Psoas muscle (tissue), 8 donors: ENCODE results near the gene ZNF580. TPM values are rescaled to one million over a fixed set of nuclear protein-coding genes. Genes with fewer than 3 reads are reported as not detected.

ENCODE experiments used
- ATAC-seq, 4 donors: fragments of 200-7000 bp; cut with Tn5 transposase; one replicate each; pipeline ENCODE4 v1.9.1; 2020; ENCODE audit warnings: moderate library complexity in 3 of 4, mild to moderate bottlenecking in 2 of 4
- DNase-seq, 2 donors: peaks; one replicate each; pipeline ENCODE4 v3.0.0-alpha.2; 2020
- H3K27ac ChIP-seq: fragments of 200-600 bp; one replicate; pipeline ENCODE4 v1.8.0; 2022
- H3K27me3 ChIP-seq, 3 donors: fragments of 200-600 bp in 1 of 3; one replicate each; pipeline versions ENCODE4 v1.6.1 to v1.8.0; 2013 to 2022; ENCODE audit warnings: low read length in 2 of 3, mild to moderate bottlenecking in 2 of 3, moderate library complexity in 1 of 3; ENCODE audit not compliant: insufficient read depth in 3 of 3
- H3K36me3 ChIP-seq, 2 donors: fragments of 200-600 bp in 1 of 2; one replicate each; pipeline versions ENCODE4 v1.6.1 to v1.8.0; 2013 to 2022; ENCODE audit warnings: low read depth in 1 of 2, mild to moderate bottlenecking in 1 of 2, moderate library complexity in 1 of 2; ENCODE audit not compliant: insufficient read depth in 1 of 2
- H3K4me1 ChIP-seq: fragments of 200-600 bp; one replicate; pipeline ENCODE4 v1.8.0; 2022
- H3K4me3 ChIP-seq: fragments of 200-600 bp; one replicate; pipeline ENCODE4 v1.8.0; 2022; ENCODE audit warnings: mild to moderate bottlenecking
- H3K9me3 ChIP-seq: fragments of 200-600 bp; one replicate; pipeline ENCODE4 v1.8.0; 2022
- WGBS, 3 donors: extraction: QIAGEN DNeasy Blood & Tissue Kit; methylation state at CpG; one replicate each; pipeline versions ENCODE4 v1.1.6 to v1.1.7; 2013; 5-methylcytosine and 5-hydroxymethylcytosine counted together
- intact Hi-C, 2 donors: fragments of 100-400 bp; cut with DNase I; formaldehyde crosslinking; loops; one replicate each; pipeline versions ENCODE4 v1.11.0 to v1.14.2; 2022
- polyA plus RNA-seq, 3 donors: library from polyadenylated mRNA; stranded (reverse); fragments of 200-250 nt; gene quantifications; one replicate each; pipeline ENCODE4 v1.2.3, GENCODE V29; 2013
- total RNA-seq, 4 donors: library from RNA; stranded (reverse); fragmentation: NEBNext Ultra II Directional in 2 of 4; extraction: Animal tissue kit (Norgen Biotek cat#: 25700) in 2 of 4; gene quantifications; one replicate each; pipeline versions ENCODE4 v1.2.1 to v1.2.4, GENCODE V29; 2021 to 2023
- TF ChIP-seq, protein P1 (sequence below): fragments of 200-600 bp; IDR thresholded peaks from one replicate; pipeline ENCODE4 v1.8.0; 2022; ENCODE audit warnings: antibody characterized with exemption
- donor health status: healthy with polysubstance abuse.
- donor health status: DM: no; HTN: no; CAD: no; lungs with moderate emphysema.
- donor health status: Bipolar disorder and iron deficiency.
- donor health status: healthy.
- donor health status: DM: yes; HTN: yes; CAD: no.
- donor health status: DM: no; HTN: no; CAD: no.
- donor health status: DM: no; HTN: no; CAD: no.
- donor health status: DM: yes; HTN: yes; CAD: no.

Gene ZNF580
- total and polyA plus RNA-seq, 7 donors = 5.9 to 21.1 (median 13.5) TPM

DNA sequence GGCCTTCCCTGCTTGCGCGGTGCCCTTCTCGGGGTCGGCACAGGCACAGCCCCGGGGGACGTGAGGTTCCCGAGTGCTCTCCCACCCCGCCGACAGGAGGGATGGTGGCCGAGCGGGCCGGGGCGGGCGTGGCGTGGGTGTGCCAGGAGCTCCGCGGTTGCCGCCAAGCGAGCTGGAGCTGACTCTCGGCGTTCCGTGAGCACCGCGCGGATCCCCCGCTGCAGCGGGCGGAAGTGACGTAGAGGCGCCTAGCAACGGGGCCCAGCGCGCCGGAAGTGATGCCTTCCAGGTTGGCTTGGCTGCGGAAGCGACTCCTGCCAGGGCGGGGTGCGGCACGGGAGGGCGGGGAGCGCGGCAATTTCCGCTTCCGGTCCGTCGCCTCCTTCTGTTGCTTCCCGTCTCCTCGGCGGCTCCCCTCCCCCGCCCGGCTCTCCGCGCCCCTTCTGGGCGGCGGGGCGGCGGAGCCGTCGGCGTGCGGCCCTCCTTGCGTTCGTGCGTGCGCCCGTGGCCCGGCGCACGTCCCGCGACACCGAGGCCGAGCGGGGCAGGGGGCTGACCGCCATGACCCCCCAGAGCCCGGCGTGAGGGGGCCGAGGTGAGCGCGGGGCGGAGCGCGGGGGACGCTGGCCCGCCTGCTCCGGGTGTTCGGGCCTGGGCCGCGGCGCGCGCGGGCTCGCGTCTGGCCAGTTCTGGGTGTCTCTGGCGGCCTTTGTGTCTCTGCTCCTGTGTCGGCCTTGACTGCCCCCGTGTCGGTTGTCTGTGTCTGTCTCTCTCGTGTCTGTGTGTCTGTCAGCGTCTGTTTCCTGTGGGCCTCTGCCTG lies 34.2 kb downstream of the ZNF580 start, which contains the start of gene EPN1:
Gene EPN1, plus strand, starts transcription at position 386 of the 820 bp plus-strand sequence. CDS start 3,402 bp downstream, outside the sequence.
- peak within 1 kb of the TSS; percentile 90 for H3K4me3 ChIP-seq
- 0 to 1% (median 0%) methylated on average over 60 to 101 of the region's 101 CpGs for whole genome bisulfite sequencing, 3 donors

DNA sequence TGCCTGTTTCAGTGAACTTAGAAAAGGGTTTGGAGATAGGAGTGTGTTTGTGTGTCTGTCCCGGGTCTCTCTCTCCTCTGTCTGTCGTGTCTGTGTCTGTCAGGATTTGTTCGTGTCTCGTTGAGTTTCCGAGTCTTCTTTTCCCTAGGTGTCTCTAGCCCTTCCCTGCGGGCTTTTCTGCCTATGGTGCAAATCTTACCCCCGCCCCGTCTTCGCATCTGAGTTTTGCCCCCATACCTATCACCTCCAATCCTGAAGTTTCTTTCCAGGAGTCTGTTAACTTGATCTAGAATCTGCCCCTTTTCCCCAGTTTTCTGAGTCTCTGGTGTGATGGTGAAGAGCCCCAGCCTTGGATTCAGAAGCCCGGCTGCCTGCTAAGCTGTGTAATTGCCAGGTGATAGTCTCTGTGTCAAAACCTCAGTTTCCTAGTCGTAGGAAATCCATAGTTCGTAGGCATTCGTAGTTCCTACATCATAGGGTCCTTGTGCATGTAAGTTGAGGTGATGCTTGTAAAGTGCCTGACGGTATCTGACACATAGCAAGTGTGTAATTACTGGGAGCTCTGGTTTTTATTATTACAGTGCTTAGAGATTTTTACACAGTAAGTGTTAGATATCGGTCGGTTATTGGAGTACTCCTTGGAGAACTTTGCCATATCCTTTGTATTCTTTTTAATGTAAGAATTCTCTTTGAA lies 35.0 kb downstream of the ZNF580 start:
- Histone ChIP-seq H3K4me1 (peaks cover 30% of the 10 kb centered on the region), H3K27ac (peak overlapping the region; percentile 95), H3K36me3 (peaks cover under 1 to 57% of the 10 kb centered on the region in 2 donors), H3K27me3 (no peaks in the 10 kb centered on the region), H3K4me3 (peak overlapping the region; percentile 90), H3K9me3 (no peaks in the 10 kb centered on the region)
- WGBS, 3 donors = 12 to 13% (median 12%) methylated on average over 16 of the region's 16 CpGs
- intact Hi-C loops = no loop called here
- DNase-seq (peak in 1 of 2 donors; percentile 27), ATAC-seq (no peak)
- TF ChIP-seq, protein P1, sequence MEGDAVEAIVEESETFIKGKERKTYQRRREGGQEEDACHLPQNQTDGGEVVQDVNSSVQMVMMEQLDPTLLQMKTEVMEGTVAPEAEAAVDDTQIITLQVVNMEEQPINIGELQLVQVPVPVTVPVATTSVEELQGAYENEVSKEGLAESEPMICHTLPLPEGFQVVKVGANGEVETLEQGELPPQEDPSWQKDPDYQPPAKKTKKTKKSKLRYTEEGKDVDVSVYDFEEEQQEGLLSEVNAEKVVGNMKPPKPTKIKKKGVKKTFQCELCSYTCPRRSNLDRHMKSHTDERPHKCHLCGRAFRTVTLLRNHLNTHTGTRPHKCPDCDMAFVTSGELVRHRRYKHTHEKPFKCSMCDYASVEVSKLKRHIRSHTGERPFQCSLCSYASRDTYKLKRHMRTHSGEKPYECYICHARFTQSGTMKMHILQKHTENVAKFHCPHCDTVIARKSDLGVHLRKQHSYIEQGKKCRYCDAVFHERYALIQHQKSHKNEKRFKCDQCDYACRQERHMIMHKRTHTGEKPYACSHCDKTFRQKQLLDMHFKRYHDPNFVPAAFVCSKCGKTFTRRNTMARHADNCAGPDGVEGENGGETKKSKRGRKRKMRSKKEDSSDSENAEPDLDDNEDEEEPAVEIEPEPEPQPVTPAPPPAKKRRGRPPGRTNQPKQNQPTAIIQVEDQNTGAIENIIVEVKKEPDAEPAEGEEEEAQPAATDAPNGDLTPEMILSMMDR = no peak

More for the DNA sequence above, 34.2 kb downstream of the ZNF580 start, which contains the start of gene EPN1:
- peaks cover 30% of the 10 kb centered on the region for H3K4me1 ChIP-seq
- H3K36me3 ChIP-seq = peaks cover 3 to 57% of the 10 kb centered on the region in 2 donors
- no peaks in the 10 kb centered on the region for H3K27me3 ChIP-seq
- peak within 1 kb of the TSS; percentile 95 for H3K27ac ChIP-seq
- DNase-seq = peak; percentile 97 to 99
- ATAC-seq = peak; percentile 94 to 96 (median 96)
- TF ChIP-seq, protein P1 = no peak
- intact Hi-C loops = no loop called here
- H3K9me3 ChIP-seq = no peaks in the 10 kb centered on the region

DNA sequence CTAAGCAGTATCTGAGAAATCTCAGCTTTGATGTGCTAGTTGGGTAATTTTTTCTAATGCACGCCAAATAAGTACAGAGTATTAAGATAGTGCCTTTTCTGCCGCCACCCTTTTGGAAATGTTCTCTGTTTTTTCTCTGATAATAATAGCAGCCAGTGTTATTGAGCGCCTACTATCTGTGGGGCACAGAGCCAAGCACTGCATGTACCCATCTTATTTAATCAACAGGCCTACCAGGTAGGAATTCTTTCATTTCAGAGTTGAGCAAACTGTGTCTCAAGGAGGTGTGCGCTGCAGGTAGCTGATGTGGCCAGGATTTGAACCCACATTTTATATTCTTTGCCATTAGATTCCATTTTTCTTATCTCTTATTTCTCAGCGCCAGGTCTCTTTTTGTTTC lies 35.6 kb downstream of the ZNF580 start:
- ATAC-seq (no peak), DNase-seq (peak in 1 of 2 donors; percentile 47)
- Histone ChIP-seq H3K27ac (peak overlapping the region; percentile 95), H3K9me3 (no peaks in the 10 kb centered on the region), H3K4me3 (peak overlapping the region; percentile 90), H3K36me3 (peaks cover 6 to 60% of the 10 kb centered on the region in 2 donors), H3K4me1 (peaks cover 30% of the 10 kb centered on the region), H3K27me3 (no peaks in the 10 kb centered on the region)
- TF ChIP-seq, protein P1 = no peak
- intact Hi-C loops = no loop called here
- 53 to 65% (median 64%) methylated on average over 5 of the region's 5 CpGs for WGBS, 3 donors

DNA sequence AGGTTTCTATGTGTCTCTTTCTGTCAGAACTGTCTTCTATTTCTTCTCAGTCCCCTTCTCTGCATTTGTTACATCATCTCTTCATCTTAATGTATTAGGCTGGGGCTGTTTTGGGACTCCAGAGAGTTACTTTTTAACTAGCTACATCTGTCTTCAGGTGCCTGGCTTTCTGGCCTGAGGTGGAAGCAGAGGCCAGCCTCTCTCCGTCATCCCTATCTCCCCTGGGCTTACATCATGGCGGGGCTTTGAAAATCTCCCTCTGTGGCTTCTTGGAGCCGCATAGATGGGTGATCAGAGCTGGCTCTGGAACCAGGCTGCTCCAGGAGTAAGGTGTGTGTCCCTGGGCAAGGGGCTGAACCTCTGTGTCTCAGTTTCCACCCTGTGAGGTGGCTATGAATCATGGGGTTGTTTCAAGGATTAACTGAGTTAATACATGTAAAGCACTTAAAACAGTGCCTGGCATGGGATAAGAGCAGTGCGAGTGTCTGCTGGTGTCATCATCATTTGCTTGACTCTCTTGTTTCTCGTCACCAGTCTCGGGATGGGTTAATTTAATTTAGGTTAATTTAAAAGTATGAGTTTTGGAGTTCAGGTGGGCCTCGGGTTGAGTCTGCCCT lies 36.2 kb downstream of the ZNF580 start:
- DNase-seq = no peak
- Histone ChIP-seq H3K27ac (peak overlapping the region; percentile 9), H3K4me1 (peaks cover 30% of the 10 kb centered on the region), H3K9me3 (no peaks in the 10 kb centered on the region), H3K4me3 (peak overlapping the region; percentile 90), H3K36me3 (peaks cover 6 to 62% of the 10 kb centered on the region in 2 donors), H3K27me3 (no peaks in the 10 kb centered on the region)
- intact Hi-C loops = no loop called here
- TF ChIP-seq, protein P1 = no peak
- ATAC-seq = no peak
- 74 to 78% (median 77%) methylated on average over 7 of the region's 7 CpGs for WGBS, 3 donors
